ENCODE data around the gene DISC1.
A peak's percentile ranks its signal among the peaks of the same experiment; 100 is the strongest.
"Not testable (repeated sequence)": the region's sequence is repeated elsewhere in the genome, so short reads cannot be mapped to it uniquely, and the experiment has no call there.

The DISC1 gene

GRCh38 chr1:231626535-231626950 lies at the start of gene DISC1:
Gene DISC1, plus strand, starts transcription at chr1:231626790. Its CDS starts 78 bp downstream, at chr1:231626868.
- peak; percentile 53 for DNase-seq

GRCh38 chr1:231576804-231577718 lies 49.5 kb upstream of the DISC1 start:
- DNase-seq = no peak

DNA sequence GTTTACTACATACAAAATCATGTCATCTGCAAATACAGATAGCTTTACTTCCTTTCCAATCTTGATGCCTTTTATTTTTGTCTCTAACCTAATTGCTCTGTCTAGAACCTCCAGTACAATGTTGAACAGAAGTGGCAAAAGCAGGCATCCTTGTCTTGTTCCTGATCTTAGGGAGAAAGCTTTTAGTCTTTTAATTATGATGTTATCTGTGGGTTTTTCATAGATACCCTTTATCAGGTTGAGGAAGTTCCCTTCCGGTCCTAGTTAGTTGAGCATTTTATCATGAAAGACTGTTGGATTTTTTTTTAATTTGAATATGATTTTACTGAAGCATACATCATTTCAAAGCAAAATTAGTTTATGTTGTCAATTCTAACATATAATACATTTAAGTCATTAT lies 45.7 kb upstream of the DISC1 start:
- DNase-seq = no peak

- DNase-seq = no peak
These were observed 44.7 kb upstream of the DISC1 start for GRCh38 chr1:231581859-231582258.

GRCh38 chr1:231583376-231583775 lies 43.2 kb upstream of the DISC1 start:
- no peak for DNase-seq

GRCh38 chr1:231584117-231584516 lies 42.5 kb upstream of the DISC1 start:
- no peak for DNase-seq

DNA sequence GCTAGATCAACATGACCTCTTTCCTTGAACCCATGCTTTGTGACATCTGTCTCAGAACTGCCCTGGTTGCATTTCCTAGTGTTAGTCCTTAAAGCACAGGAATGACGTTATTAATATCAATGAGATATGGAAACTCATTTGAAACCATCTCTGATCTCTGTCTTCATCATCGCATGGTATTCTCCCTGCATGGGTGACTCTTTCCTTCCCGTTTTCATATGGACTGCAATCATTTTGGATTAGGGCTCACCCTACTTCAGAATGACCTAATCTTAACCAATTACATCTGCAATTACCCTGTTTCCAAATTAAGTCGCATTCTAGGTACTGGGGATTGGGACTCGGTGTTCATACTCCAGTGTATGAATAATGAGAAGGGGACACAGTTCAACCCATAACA lies 41.7 kb upstream of the DISC1 start:
- DNase-seq = no peak

DNA sequence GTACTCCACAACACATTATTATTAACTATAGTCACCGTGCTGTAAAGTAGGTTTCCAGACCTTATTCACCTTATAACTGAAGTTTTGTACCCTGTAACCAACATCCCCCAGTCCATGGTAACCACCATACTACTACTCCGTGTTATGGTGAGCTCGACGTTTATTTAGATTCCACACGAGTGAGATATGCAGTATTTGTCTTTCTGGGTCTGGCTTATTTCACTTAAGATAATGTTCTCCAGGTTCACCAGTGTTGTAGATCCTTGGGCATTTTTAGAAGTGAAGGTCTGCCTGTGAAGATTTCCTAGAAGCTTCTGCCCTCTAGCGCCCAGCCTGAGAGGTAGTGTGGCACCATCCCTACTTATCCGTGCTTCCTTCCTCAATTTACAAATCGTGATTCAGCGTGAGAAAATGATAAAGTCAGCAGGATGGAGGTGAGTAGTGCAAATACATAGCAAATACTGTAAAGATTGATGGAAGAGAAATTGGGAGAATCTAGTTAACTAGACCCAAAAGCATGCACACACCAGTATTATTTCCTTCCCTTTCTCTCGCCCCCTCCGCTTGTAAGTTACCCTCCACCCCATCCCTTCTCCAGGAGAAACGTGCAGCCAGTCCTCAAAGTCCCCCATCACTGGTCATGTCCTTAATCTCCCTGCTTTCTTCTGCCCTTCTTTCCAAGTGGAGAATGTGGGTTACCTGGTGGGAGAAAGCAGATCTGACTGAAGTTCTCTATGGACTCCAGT lies 36.0 kb upstream of the DISC1 start:
- DNase-seq = no peak

DNA sequence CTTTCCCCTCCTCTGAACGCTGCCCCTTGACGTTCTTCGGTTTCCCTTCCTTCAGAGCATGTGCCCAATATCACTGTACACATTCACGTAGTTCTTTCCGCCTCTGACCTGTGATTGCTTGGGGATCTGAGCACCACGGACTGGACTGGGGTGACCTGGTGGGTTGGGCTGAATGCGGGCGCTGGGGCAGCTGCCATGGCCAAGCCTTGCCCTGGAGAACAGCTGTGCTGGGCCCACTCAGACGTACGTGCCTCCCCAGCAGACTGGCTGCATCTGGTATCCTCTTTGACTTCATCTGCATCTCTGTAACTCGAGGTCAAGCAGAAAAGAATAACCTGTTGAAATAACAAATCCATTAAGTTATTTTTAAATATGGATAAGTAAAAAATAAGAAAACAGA lies 35.1 kb upstream of the DISC1 start:
- DNase-seq = no peak

GRCh38 chr1:231592809-231593208 lies 33.8 kb upstream of the DISC1 start:
- DNase-seq = no peak

DNA sequence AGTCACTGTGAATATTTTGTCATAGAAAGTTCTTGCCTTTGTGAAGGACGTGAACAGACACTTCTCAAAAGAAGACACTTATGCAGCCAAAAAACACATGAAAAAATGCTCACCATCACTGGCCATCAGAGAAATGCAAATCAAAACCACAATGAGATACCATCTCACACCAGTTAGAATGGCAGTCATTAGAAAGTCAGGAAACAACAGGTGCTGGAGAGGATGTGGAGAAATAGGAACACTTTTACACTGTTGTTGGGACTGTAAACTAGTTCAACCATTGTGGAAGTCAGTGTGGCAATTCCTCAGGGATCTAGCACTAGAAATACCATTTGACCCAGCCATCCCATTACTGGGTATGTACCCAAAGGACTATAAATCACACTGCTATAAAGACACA lies 33.3 kb upstream of the DISC1 start:
- DNase-seq = not testable (repeated sequence)

- no peak for DNase-seq
These were observed 32.5 kb upstream of the DISC1 start for GRCh38 chr1:231594123-231594522.

DNA sequence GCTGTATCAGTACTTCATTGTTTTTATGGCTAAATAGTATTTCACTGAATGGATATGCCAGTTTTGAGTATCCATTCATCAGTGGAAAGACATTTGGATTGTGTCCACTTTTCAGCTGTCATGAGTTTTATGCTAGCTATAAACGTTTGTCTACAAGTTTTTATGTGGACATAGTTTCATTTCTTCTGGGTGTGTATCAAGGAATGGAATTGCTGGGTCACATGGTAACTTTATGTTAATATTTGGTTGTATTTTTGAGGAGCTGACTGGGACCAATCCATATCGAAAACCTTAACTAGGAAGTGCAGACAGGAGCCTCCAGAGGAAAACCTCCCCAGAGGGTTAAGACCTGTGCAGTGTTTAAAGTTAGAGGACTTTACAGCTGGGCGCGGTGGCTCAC lies 31.8 kb upstream of the DISC1 start:
- no peak for DNase-seq

DNA sequence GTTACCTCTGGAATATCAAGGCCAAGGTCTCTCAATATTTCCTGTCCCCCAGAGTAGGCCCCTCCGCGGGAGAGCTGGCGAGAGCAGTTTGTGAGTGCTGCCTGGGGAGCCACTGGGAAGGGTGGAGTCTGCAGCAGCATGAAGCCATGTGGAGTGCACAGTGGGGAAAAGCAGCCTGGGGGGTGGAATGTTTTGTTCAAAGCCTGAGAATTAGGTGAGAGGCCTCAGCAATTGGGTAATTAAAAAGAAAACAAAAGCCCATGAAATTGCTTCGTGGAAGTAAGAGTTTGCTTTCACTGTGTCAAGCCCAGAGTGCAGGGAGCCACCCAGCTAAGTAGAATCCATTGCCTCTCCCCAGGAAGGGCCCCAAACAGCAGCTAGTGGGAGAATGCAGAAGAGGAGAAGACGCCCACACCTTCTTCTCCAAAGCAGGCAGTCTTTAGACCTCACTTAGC lies 30.2 kb upstream of the DISC1 start:
- no peak for DNase-seq

GRCh38 chr1:231597971-231598370 lies 28.6 kb upstream of the DISC1 start:
- DNase-seq = no peak

- no peak for DNase-seq
These were observed 26.1 kb upstream of the DISC1 start for GRCh38 chr1:231600458-231600976.

GRCh38 chr1:231601824-231602672 lies 24.5 kb upstream of the DISC1 start:
- DNase-seq = no peak

- DNase-seq = no peak
These were observed 24.0 kb upstream of the DISC1 start for GRCh38 chr1:231602673-231602984.

DNA sequence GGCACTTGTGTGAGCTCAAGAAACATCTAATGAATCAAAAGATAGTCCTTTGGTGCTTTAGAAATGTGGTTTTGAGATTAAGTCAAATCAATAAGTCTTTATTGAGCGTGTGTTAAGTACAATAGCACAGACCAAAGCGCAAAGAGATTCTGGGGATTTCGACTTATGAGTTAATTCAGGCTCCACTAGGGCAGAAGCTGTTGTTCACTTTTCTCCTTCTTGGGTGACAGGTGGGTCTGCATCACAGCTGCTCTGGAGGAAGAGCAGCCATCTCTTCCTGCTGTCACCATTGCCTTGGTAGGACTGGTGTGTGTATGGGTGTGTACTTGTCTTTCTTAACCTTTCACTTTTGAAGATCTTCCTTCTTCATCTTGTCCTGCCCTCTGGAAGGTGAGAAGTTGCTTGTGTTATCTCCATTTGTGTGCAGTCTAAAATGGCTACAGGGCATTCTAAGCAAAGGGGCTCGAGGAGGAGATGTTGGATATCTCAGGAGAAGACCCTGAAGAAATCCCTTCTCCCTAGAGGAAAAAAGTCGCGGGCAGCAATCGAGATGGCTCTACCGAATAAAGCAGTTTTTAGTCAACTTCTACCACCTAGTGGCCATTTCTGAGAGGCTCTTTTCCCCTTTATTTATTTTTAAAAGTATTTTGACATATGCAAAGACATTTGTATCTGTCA lies 22.9 kb upstream of the DISC1 start:
- DNase-seq = peak; percentile 38

DNA sequence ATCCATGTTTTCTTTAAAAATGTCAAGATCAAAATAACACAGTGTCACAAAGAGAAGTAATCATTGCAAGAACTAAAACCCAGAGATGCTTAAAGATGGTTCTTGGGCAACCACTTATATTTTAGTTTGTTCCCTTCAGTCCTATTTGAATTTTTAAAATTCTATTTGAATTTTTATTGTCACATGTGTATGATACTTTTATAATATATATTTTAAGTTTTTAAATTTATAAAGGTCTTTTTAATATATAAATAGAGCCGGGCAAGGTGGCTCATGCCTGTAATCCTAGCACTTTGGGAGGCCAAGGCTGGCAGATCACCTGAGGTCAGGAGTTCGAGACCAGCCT lies 22.3 kb upstream of the DISC1 start:
- no peak for DNase-seq

DNA sequence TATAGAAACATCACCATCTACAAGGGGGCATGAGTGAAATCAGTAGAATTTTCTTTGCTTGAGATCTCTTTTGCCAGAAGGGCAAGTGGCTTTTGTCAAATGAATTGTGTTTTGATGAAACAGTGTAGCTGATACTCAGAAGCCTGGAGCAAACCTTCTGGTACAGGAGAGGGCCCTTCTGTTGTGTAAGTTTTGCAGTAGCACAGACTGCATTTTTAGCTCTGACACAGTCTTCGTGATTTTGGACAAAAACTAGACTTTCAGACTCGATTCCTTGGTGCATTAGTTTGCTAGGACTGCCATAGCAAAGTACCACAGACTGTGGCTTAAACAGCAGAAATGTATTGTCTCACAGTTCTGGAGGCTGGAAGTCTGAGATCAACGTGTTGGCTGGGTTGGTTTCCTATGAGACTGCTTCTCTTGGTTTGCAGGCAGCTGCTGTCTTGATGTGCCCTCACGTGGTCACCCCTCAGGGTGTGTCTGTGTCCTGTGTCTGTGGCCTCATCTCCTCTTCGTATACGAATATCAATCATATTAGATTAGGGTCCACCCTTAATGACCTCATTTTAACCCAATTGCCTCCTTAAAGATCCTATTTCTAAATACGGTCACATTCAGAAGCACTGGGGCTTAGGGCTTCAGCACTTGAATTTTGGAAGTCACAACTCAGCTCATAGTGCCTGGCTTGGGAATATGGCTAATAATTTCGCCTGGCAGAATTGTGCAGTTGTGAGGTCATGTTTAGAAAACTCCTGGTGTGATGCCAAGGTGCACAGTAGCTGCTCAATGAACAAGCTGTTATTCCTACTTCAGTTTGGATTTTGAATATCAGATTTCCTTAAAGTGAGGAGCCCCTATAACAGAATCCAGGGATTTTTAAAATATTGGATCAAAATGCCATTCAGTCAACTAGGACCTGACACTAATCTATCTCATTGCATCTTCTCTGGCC lies 21.2 kb upstream of the DISC1 start:
- DNase-seq = no peak

Data from NCI-H1436 treated with DMSO at 0.1 percent for 48 hours (cell line).